Activated CD8-positive, alpha-beta T cell treated with anti-CD3 and anti-CD28 coated beads for 36 hours (primary cell): Measurements from ENCODE around the gene DYSF. TPM values are rescaled to one million over a fixed set of nuclear protein-coding genes. Genes with fewer than 3 reads are reported as not detected.

ENCODE experiments used
- ATAC-seq: fragments of 200-7000 bp; cut with Tn5 transposase; one replicate; pipeline ENCODE4 v1.10.0; 2021; ENCODE audit warnings: mild to moderate bottlenecking, moderate library complexity
- CTCF ChIA-PET: fragments of 350-600 bp; sonication (Branson Sonifier 250); formaldehyde crosslinking; loops from one replicate; lab custom pipeline; 2021; ENCODE audit warnings: antibody characterized with exemption; lab: Charles Lee
- POLR2A ChIA-PET: fragments of 350-600 bp; sonication (Branson Sonifier 250); formaldehyde crosslinking; loops from one replicate; lab custom pipeline; 2021; ENCODE audit warnings: antibody characterized with exemption; lab: Charles Lee
- DNase-seq: peaks from one replicate; pipeline ENCODE4 v3.0.0-alpha.2; 2020
- H3K27ac Mint-ChIP-seq: one replicate; pipeline ENCODE4 v1.8.0; 2021; ENCODE audit warnings: mild to moderate bottlenecking, mixed read lengths
- H3K27me3 Mint-ChIP-seq: one replicate; pipeline ENCODE4 v1.8.0; 2021; ENCODE audit warnings: mixed read lengths
- H3K36me3 Mint-ChIP-seq: one replicate; pipeline ENCODE4 v1.8.0; 2021; ENCODE audit warnings: low read depth, mixed read lengths
- H3K4me1 Mint-ChIP-seq: one replicate; pipeline ENCODE4 v1.8.0; 2021; ENCODE audit warnings: low read depth, mixed read lengths
- H3K4me3 Mint-ChIP-seq: one replicate; pipeline ENCODE4 v1.8.0; 2021; ENCODE audit warnings: mild to moderate bottlenecking, moderate library complexity, mixed read lengths
- H3K9me3 Mint-ChIP-seq: one replicate; pipeline ENCODE4 v1.8.0; 2021; ENCODE audit warnings: mixed read lengths
- CTCF ChIP-seq: fragments of 200-600 bp; IDR thresholded peaks from one replicate; pipeline ENCODE4 v1.8.0; 2022; ENCODE audit warnings: antibody characterized with exemption, mild to moderate bottlenecking
- intact Hi-C: fragments of 100-400 bp; cut with micrococcal nuclease; formaldehyde crosslinking; loops from one replicate; pipeline ENCODE4 v1.10.0; 2022
- total RNA-seq, 2 experiments: library from RNA; stranded (reverse); gene quantifications; one replicate each; pipeline ENCODE4 v1.2.3, GENCODE V29; 2021

The DYSF gene
- total RNA-seq, 2 experiments from 2014 or later: 3.5 to 3.8 TPM

GRCh38 chr2:71559080-71559827 lies 105.9 kb downstream of the DYSF start:
- no peak for ATAC-seq

GRCh38 chr2:71559828-71560637 lies 106.7 kb downstream of the DYSF start:
- CTCF ChIA-PET: interaction anchor here (1.5 kb wide), 1 partner anchor 11 kb away, joined by 5 read pairs; no protein-coding TSS in a partner anchor
- TF ChIP-seq CTCF: no peak
- H3K27ac Mint-ChIP-seq: no peak overlapping the region
- no peaks in the 10 kb centered on the region for H3K36me3 Mint-ChIP-seq
- no peaks in the 10 kb centered on the region for H3K27me3 Mint-ChIP-seq
- H3K9me3 Mint-ChIP-seq: no peaks in the 10 kb centered on the region
- DNase-seq: no peak
- no peaks in the 10 kb centered on the region for H3K4me1 Mint-ChIP-seq
- intact Hi-C loops: no loop called here
- POLR2A ChIA-PET: no interaction called here
- ATAC-seq: no peak
- no peak overlapping the region for H3K4me3 Mint-ChIP-seq

More at GRCh38 chr2:71559080-71559827, 105.9 kb downstream of the DYSF start:
- no peaks in the 10 kb centered on the region for H3K9me3 Mint-ChIP-seq
- H3K4me3 Mint-ChIP-seq: no peak overlapping the region
- DNase-seq: no peak
- intact Hi-C loops: no loop called here
- ChIA-PET CTCF (interaction anchor here (1.5 kb wide), 1 partner anchor 11 kb away, joined by 5 read pairs; no protein-coding TSS in a partner anchor), POLR2A (no interaction called here)
- no peaks in the 10 kb centered on the region for H3K4me1 Mint-ChIP-seq
- no peaks in the 10 kb centered on the region for H3K36me3 Mint-ChIP-seq
- H3K27me3 Mint-ChIP-seq: no peaks in the 10 kb centered on the region
- H3K27ac Mint-ChIP-seq: no peak overlapping the region
- TF ChIP-seq CTCF: no peak

- H3K9me3 Mint-ChIP-seq: no peaks in the 10 kb centered on the region
- no peak overlapping the region for H3K27ac Mint-ChIP-seq
- CTCF ChIA-PET: no interaction called here
- no peak for DNase-seq
- intact Hi-C loops: no loop called here
- H3K27me3 Mint-ChIP-seq: no peaks in the 10 kb centered on the region
- H3K36me3 Mint-ChIP-seq: no peaks in the 10 kb centered on the region
- no peak overlapping the region for H3K4me3 Mint-ChIP-seq
- no peaks in the 10 kb centered on the region for H3K4me1 Mint-ChIP-seq
- POLR2A ChIA-PET: no interaction called here
- no peak for ATAC-seq
- no peak for TF ChIP-seq CTCF
These were observed 107.3 kb downstream of the DYSF start for GRCh38 chr2:71560638-71561011.

- Mint-ChIP-seq H3K27me3 (no peaks in the 10 kb centered on the region), H3K4me3 (no peak overlapping the region)
- CTCF ChIA-PET: no interaction called here
These were observed 108.3 kb downstream of the DYSF start for GRCh38 chr2:71561441-71562267.

More at GRCh38 chr2:71561441-71562267, 108.3 kb downstream of the DYSF start:
- POLR2A ChIA-PET: no interaction called here
- ATAC-seq: no peak
- Mint-ChIP-seq H3K27ac (no peak overlapping the region), H3K4me1 (no peaks in the 10 kb centered on the region), H3K9me3 (no peaks in the 10 kb centered on the region), H3K36me3 (no peaks in the 10 kb centered on the region)
- intact Hi-C loops: no loop called here
- TF ChIP-seq CTCF: no peak
- DNase-seq: no peak
